Stomach (tissue), 9 donors: ENCODE measurements around the gene EIF3D. TPM values are rescaled to one million over a fixed set of nuclear protein-coding genes. Genes with fewer than 3 reads are reported as not detected.
"Not testable (repeated sequence)": the region's sequence is repeated elsewhere in the genome, so short reads cannot be mapped to it uniquely, and the experiment has no call there.

Experiments
- DNase-seq, 2 donors: peaks; one replicate each; pipeline versions ENCODE4 v3.0.0 to v3.0.0-alpha.2; 2013 to 2019
- H3K27ac ChIP-seq, 5 donors: fragments of 200-600 bp in 4 of 5; sonication (generic) in 4 of 5; one replicate each; pipeline ENCODE4 v1.5.1; 2013 to 2019; ENCODE audit warnings: mild to moderate bottlenecking in 1 of 5, moderate library complexity in 1 of 5
- H3K27me3 ChIP-seq, 3 donors: fragments of 200-600 bp; sonication (generic); one replicate each; pipeline ENCODE4 v1.5.1; 2017 to 2019; ENCODE audit warnings: mixed run types in 1 of 3
- H3K36me3 ChIP-seq, 4 donors: fragments of 200-600 bp; sonication (generic); 1 replicate in 3 of 4; 2 replicates in 1 of 4; pipeline ENCODE4 v1.5.1; 2016 to 2019
- H3K4me1 ChIP-seq, 4 donors: fragments of 200-600 bp; sonication (generic); one replicate each; pipeline ENCODE4 v1.5.1; 2016 to 2019
- H3K4me3 ChIP-seq, 4 donors: fragments of 200-600 bp; sonication (generic) in 3 of 4; one replicate each; pipeline ENCODE4 v1.5.1; 2016 to 2019; ENCODE audit warnings: mild to moderate bottlenecking in 1 of 4
- H3K9me3 ChIP-seq, 4 donors: fragments of 200-600 bp; sonication (generic); one replicate each; pipeline ENCODE4 v1.5.1; 2016 to 2019
- EP300 ChIP-seq: sonication (generic); formaldehyde crosslinking; IDR thresholded peaks from one replicate; pipeline ENCODE4 v1.6.1; 2017; ENCODE audit warnings: antibody characterized with exemption
- POLR2A ChIP-seq, 4 donors: fragments of 450-650 bp; IDR thresholded peaks; one replicate each; pipeline ENCODE4 v1.6.1; 2016; ENCODE audit warnings: antibody characterized with exemption in 4 of 4, control low read depth in 2 of 4, mild to moderate bottlenecking in 1 of 4, moderate library complexity in 1 of 4
- POLR2AphosphoS5 ChIP-seq, 3 donors: sonication (generic); formaldehyde crosslinking; IDR thresholded peaks; one replicate each; pipeline ENCODE4 v1.6.1; 2016; ENCODE audit warnings: antibody characterized with exemption in 3 of 3
- WGBS, 5 donors: extraction: QIAGEN DNeasy Blood & Tissue Kit in 3 of 5; methylation state at CpG; one replicate each; pipeline versions ENCODE4 v1.1.5 to v1.1.7; 2013 to 2018; 5-methylcytosine and 5-hydroxymethylcytosine counted together
- intact Hi-C: fragments of 100-400 bp; cut with DNase I; formaldehyde crosslinking; loops from one replicate; pipeline ENCODE4 v1.15.1; 2023; ENCODE audit warnings: low total_unique reads
- polyA plus RNA-seq, 3 donors: library from polyadenylated mRNA; stranded (reverse); fragments of 200-250 nt; gene quantifications; one replicate each; pipeline ENCODE4 v1.2.3, GENCODE V29; 2013
- total RNA-seq, 5 donors: library from RNA; depleted of rRNA; stranded (reverse); fragments of >200 nt; gene quantifications; one replicate each; pipeline versions ENCODE4 v1.1.0 to v1.2.3, GENCODE V29; 2014 to 2016
- TF ChIP-seq, protein P1 (sequence below), 7 experiments: fragments of 450-650 bp in 4 of 7; fragments of 200-600 bp in 3 of 7; sonication (generic) in 3 of 7; IDR thresholded peaks; one replicate each; pipeline ENCODE4 v1.5.1; 2016 to 2019; ENCODE audit warnings: antibody characterized with exemption in 7 of 7, control low read depth in 2 of 7, mild to moderate bottlenecking in 1 of 7
- donor health status: healthy with polysubstance abuse.
- donor health status: Bipolar disorder and iron deficiency.
- donor health status: healthy.

EIF3D gene
- total and polyA plus RNA-seq, 8 donors, result 80.4 to 242 (median 187) TPM

GRCh38 chr22:36538529-36538928 lies 9.6 kb upstream of the EIF3D start:
- no peaks in the 10 kb centered on the region for H3K36me3 ChIP-seq
- H3K4me1 ChIP-seq, result no peaks in the 10 kb centered on the region
- TF ChIP-seq, protein P1, sequence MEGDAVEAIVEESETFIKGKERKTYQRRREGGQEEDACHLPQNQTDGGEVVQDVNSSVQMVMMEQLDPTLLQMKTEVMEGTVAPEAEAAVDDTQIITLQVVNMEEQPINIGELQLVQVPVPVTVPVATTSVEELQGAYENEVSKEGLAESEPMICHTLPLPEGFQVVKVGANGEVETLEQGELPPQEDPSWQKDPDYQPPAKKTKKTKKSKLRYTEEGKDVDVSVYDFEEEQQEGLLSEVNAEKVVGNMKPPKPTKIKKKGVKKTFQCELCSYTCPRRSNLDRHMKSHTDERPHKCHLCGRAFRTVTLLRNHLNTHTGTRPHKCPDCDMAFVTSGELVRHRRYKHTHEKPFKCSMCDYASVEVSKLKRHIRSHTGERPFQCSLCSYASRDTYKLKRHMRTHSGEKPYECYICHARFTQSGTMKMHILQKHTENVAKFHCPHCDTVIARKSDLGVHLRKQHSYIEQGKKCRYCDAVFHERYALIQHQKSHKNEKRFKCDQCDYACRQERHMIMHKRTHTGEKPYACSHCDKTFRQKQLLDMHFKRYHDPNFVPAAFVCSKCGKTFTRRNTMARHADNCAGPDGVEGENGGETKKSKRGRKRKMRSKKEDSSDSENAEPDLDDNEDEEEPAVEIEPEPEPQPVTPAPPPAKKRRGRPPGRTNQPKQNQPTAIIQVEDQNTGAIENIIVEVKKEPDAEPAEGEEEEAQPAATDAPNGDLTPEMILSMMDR (IDR thresholded peaks at IDR 0.05), result no peak
- no peak for TF ChIP-seq POLR2A (IDR thresholded peaks at IDR 0.05)
- TF ChIP-seq POLR2AphosphoS5 (IDR thresholded peaks at IDR 0.05), result no peak
- TF ChIP-seq EP300, result no peak
- peaks cover 0 to 29% (median 0%) of the 10 kb centered on the region in 3 donors for H3K27me3 ChIP-seq
- no peak for DNase-seq
- no peak overlapping the region for H3K27ac ChIP-seq
- no peaks in the 10 kb centered on the region for H3K9me3 ChIP-seq
- intact Hi-C loops, result no loop called here
- no peak overlapping the region for H3K4me3 ChIP-seq
- WGBS, 5 donors, result 48 to 67% (median 53%) methylated on average over 7 of the region's 7 CpGs

DNA sequence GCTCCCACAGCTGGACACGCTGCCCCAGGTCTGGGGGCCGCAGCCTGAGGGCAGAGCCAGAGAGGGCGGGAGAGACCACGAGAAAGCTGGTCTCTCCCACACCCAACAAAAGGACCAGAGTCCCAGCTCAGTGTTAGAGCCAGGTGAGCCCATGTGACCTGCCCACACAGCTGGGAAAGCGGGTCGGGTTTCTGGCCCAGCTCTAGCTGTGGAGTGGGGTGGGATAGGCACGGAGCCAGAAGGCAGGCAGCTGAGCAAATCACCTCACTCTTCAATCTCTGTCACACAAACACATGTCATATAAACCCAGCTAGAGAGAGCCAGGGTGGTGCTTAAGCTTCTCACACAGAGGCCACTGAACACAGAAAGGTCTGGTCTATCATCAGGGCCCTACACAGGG lies 7.8 kb upstream of the EIF3D start:
- WGBS, 5 donors, result 28 to 44% (median 33%) methylated on average over 7 of the region's 7 CpGs
- Histone ChIP-seq H3K9me3 (no peaks in the 10 kb centered on the region), H3K4me3 (no peak overlapping the region), H3K4me1 (no peaks in the 10 kb centered on the region), H3K36me3 (no peaks in the 10 kb centered on the region), H3K27me3 (peaks cover 0 to 29% (median 0%) of the 10 kb centered on the region in 3 donors), H3K27ac (no peak overlapping the region)
- intact Hi-C loops, result no loop called here
- TF ChIP-seq POLR2A (IDR thresholded peaks at IDR 0.05) (no peak), POLR2AphosphoS5 (IDR thresholded peaks at IDR 0.05) (no peak), EP300 (no peak)
- TF ChIP-seq, protein P1 (IDR thresholded peaks at IDR 0.05), result no peak
- DNase-seq, result peak in 1 of 2 donors; percentile 32

DNA sequence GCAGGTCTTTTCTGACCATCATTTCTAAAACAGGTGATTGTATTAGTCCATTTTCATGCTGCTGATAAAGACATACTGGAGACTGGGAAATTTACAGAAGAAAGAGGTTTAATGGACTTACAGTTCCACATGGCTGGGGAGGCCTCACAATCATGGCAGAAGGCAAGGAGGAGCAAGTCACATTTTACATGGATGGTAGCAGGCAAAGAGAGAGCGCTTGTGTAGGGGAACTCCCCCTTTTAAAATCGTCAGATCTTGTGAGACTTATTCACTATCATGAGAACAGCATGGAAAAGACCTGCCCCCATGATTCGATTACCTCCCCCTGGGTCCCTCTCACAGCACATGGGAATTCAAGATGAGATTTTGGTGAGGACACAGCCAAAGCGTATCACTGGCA lies 4.4 kb upstream of the EIF3D start:
- peaks cover 0 to 16% (median 0%) of the 10 kb centered on the region in 3 donors for H3K27me3 ChIP-seq
- DNase-seq, H3K36me3 ChIP-seq, intact Hi-C loops, H3K4me3 ChIP-seq, H3K9me3 ChIP-seq, H3K4me1 ChIP-seq, H3K27ac ChIP-seq: not testable (repeated sequence)
- WGBS, 5 donors, result 83 to 90% (median 90%) methylated on average over 4 of the region's 4 CpGs

- Histone ChIP-seq H3K9me3 (no peaks in the 10 kb centered on the region), H3K27me3 (peaks cover 0 to 9% (median 0%) of the 10 kb centered on the region in 3 donors), H3K27ac (no peak overlapping the region), H3K4me1 (peaks cover 3 to 18% (median 16%) of the 10 kb centered on the region in 4 donors), H3K4me3 (no peak overlapping the region), H3K36me3 (peaks cover 0 to 2% (median 1%) of the 10 kb centered on the region in 4 donors)
- no peak for TF ChIP-seq POLR2A (IDR thresholded peaks at IDR 0.05)
- no peak for DNase-seq
- 68 to 96% (median 89%) methylated on average over 2 of the region's 2 CpGs for WGBS, 5 donors
- intact Hi-C loops, result no loop called here
Observed at GRCh38 chr22:36532466-36532865, 3.5 kb upstream of the EIF3D start.

GRCh38 chr22:36528341-36528740 lies 625 bp downstream of the EIF3D start:
- WGBS, 5 donors, result 0 to 7% (median 5%) methylated on average over 8 of the region's 8 CpGs
- H3K27me3 ChIP-seq, result no peaks in the 10 kb centered on the region
- peak overlapping the region; percentile 85 to 97 (median 95) for H3K27ac ChIP-seq
- intact Hi-C loops, result no loop called here
- H3K4me3 ChIP-seq, result peak overlapping the region; percentile 72 to 85 (median 84)
- TF ChIP-seq EP300 (no peak), POLR2AphosphoS5 (IDR thresholded peaks at IDR 0.05) (no peak), POLR2A (IDR thresholded peaks at IDR 0.05) (no peak)
- TF ChIP-seq, protein P1 (IDR thresholded peaks at IDR 0.05), result no peak
- H3K36me3 ChIP-seq, result peaks cover 33 to 43% (median 43%) of the 10 kb centered on the region in 4 donors
- DNase-seq, result peak in 1 of 2 donors; percentile 53
- peaks cover 8 to 33% (median 23%) of the 10 kb centered on the region in 4 donors for H3K4me1 ChIP-seq
- H3K9me3 ChIP-seq, result no peaks in the 10 kb centered on the region
